H4 (cell line): Measurements from ENCODE around the gene LY6G6F. TPM values are rescaled to one million over a fixed set of nuclear protein-coding genes. Genes with fewer than 3 reads are reported as not detected.

ENCODE experiments used
- DNase-seq: peaks from one replicate; pipeline ENCODE4 v3.0.0-alpha.2; 2015; ENCODE audit warnings: low spot score
- total RNA-seq: library from RNA; depleted of rRNA; stranded (reverse); fragments of >200 nt; shearing (Covaris generic); gene quantifications from 2 replicates; pipeline ENCODE4 v1.2.3, GENCODE V29; 2014

LY6G6F gene
- total RNA-seq, 1 experiment from 2014 or later, result not detected

- DNase-seq, result no peak
Measured at GRCh38 chr6:31676322-31676903, 30.3 kb upstream of the LY6G6F start.

GRCh38 chr6:31676904-31677303 is 29.8 kb upstream of the LY6G6F start:
- no peak for DNase-seq

- no peak for DNase-seq
Measured at GRCh38 chr6:31677955-31678354, 28.7 kb upstream of the LY6G6F start.

- DNase-seq, result peak; percentile 79
Measured at GRCh38 chr6:31680226-31681134, 26.2 kb upstream of the LY6G6F start, which contains the start of gene LY6G5C. TSS of gene LY6G5C (minus strand) at chr6:31681067. CDS start at chr6:31680373, 694 bp downstream.

GRCh38 chr6:31681135-31681671 is 25.5 kb upstream of the LY6G6F start:
- DNase-seq, result no peak

GRCh38 chr6:31683591-31683990 is 23.1 kb upstream of the LY6G6F start:
- no peak for DNase-seq

- no peak for DNase-seq
Measured at GRCh38 chr6:31686483-31686882, 20.2 kb upstream of the LY6G6F start.

- no peak for DNase-seq
Measured at GRCh38 chr6:31687321-31687720, 19.3 kb upstream of the LY6G6F start.

GRCh38 chr6:31687860-31688693 is 18.6 kb upstream of the LY6G6F start:
- DNase-seq, result no peak

- DNase-seq, result no peak
Measured at GRCh38 chr6:31689249-31690110, 17.2 kb upstream of the LY6G6F start.

- DNase-seq, result no peak
Measured at GRCh38 chr6:31690231-31691077, 16.2 kb upstream of the LY6G6F start.

- no peak for DNase-seq
Measured at GRCh38 chr6:31691078-31691463, 15.6 kb upstream of the LY6G6F start.

- DNase-seq, result no peak
Measured at GRCh38 chr6:31691564-31692108, 15.0 kb upstream of the LY6G6F start.

- no peak for DNase-seq
Measured at GRCh38 chr6:31692353-31692752, 14.3 kb upstream of the LY6G6F start.

- DNase-seq, result no peak
Measured at GRCh38 chr6:31692886-31693285, 13.8 kb upstream of the LY6G6F start.

GRCh38 chr6:31693535-31693934 is 13.1 kb upstream of the LY6G6F start:
- DNase-seq, result no peak

GRCh38 chr6:31697555-31697954 is 9.1 kb upstream of the LY6G6F start:
- no peak for DNase-seq

- no peak for DNase-seq
Measured at GRCh38 chr6:31700740-31701401, 5.8 kb upstream of the LY6G6F start.
